HepG2 (cell line): ENCODE measurements around the gene CISD3.

Experiments used
- ARNT ChIP-seq: fragments of 450-650 bp; IDR thresholded peaks from 2 replicates; pipeline ENCODE4 v1.6.1; 2017
- CTCF ChIP-seq: sonication (generic); formaldehyde crosslinking; IDR thresholded peaks from 2 replicates; pipeline ENCODE4 v1.5.0; 2020; ENCODE audit warnings: mild to moderate bottlenecking, missing genetic modification reagents, moderate library complexity
- FOXM1 ChIP-seq: sonication (generic); formaldehyde crosslinking; IDR thresholded peaks from 2 replicates; pipeline ENCODE4 v1.5.0; 2020; ENCODE audit warnings: missing genetic modification reagents
- JUN ChIP-seq: sonication (generic); formaldehyde crosslinking; IDR thresholded peaks from 2 replicates; pipeline ENCODE4 v1.4.0; 2020; ENCODE audit warnings: mild to moderate bottlenecking, missing genetic modification reagents
- MAX ChIP-seq: IDR thresholded peaks from 2 replicates; pipeline ENCODE4 v1.6.1; 2012; ENCODE audit warnings: inconsistent platforms
- MIXL1 ChIP-seq: IDR thresholded peaks from 2 replicates; pipeline ENCODE4 v1.6.1; 2016
- POLR2A ChIP-seq, 2 experiments: IDR thresholded peaks; 2 replicates each; pipeline ENCODE4 v1.6.1; 2011; ENCODE audit warnings: low read depth in 2 of 2, low read length in 2 of 2, mild to moderate bottlenecking in 1 of 2, moderate library complexity in 1 of 2; ENCODE audit not compliant: insufficient read depth in 1 of 2
- RFXAP ChIP-seq: sonication (generic); formaldehyde crosslinking; IDR thresholded peaks from 2 replicates; pipeline ENCODE4 v1.4.0; 2020; ENCODE audit warnings: missing genetic modification reagents, borderline replicate concordance
- SMYD3 ChIP-seq: sonication (generic); formaldehyde crosslinking; IDR thresholded peaks from 2 replicates; pipeline ENCODE4 v1.8.1; 2023; ENCODE audit warnings: mild to moderate bottlenecking, missing genetic modification reagents
- YY1 ChIP-seq: IDR thresholded peaks from 2 replicates; pipeline ENCODE4 v1.6.1; 2011; ENCODE audit warnings: low read length, low read depth, moderate library complexity, mild to moderate bottlenecking; ENCODE audit not compliant: insufficient read depth, insufficient replicate concordance
- ZNF580 ChIP-seq: IDR thresholded peaks from 2 replicates; pipeline ENCODE4 v1.6.1; 2016; ENCODE audit warnings: low read depth, borderline replicate concordance
- ZZZ3 ChIP-seq: sonication (generic); formaldehyde crosslinking; IDR thresholded peaks from 2 replicates; pipeline ENCODE4 v1.4.0; 2020; ENCODE audit warnings: missing genetic modification reagents, mild to moderate bottlenecking, borderline replicate concordance

- TF ChIP-seq YY1 (no peak), CTCF (CRISPR knock-in tag) (no peak), MAX (no peak), ARNT (no peak), POLR2A (IDR thresholded peaks at IDR 0.05; ENCODE audit: insufficient read depth in 1 of 2, low read depth in 2 of 2, low read length in 2 of 2) (no peak), FOXM1 (no peak), JUN (CRISPR knock-in tag) (no peak), MIXL1 (CRISPR knock-in tag) (no peak), RFXAP (no peak), SMYD3 (CRISPR knock-in tag) (no peak), ZNF580 (CRISPR knock-in tag) (no peak), ZZZ3 (CRISPR knock-in tag) (no peak)
Measured at GRCh38 chr17:38783227-38783626, 53.1 kb downstream of the CISD3 start.
